T follicular helper cell (primary cell): ENCODE data around the gene MYO10.
"Not testable (repeated sequence)": the region's sequence is repeated elsewhere in the genome, so short reads cannot be mapped to it uniquely, and the experiment has no call there.

Experiments
- DNase-seq: peaks from one replicate; pipeline ENCODE4 v3.0.0-alpha.2; 2020; ENCODE audit warnings: low read depth

The MYO10 gene

GRCh38 chr5:16862777-16863176, 73.3 kb downstream of the MYO10 start:
- no peak for DNase-seq

GRCh38 chr5:16859346-16859745, 76.7 kb downstream of the MYO10 start:
- DNase-seq: no peak

- no peak for DNase-seq
Measured at GRCh38 chr5:16858151-16858550, 77.9 kb downstream of the MYO10 start.

- no peak for DNase-seq
Measured at GRCh38 chr5:16857635-16858034, 78.5 kb downstream of the MYO10 start.

- DNase-seq: no peak
Measured at GRCh38 chr5:16856531-16856930, 79.6 kb downstream of the MYO10 start.

GRCh38 chr5:16855898-16856297, 80.2 kb downstream of the MYO10 start:
- DNase-seq: no peak

GRCh38 chr5:16855485-16855884, 80.6 kb downstream of the MYO10 start:
- DNase-seq: no peak

- no peak for DNase-seq
Measured at GRCh38 chr5:16854351-16854750, 81.7 kb downstream of the MYO10 start.

GRCh38 chr5:16853518-16853917, 82.6 kb downstream of the MYO10 start:
- DNase-seq: no peak

- no peak for DNase-seq
Measured at GRCh38 chr5:16852251-16853005, 83.7 kb downstream of the MYO10 start.

- no peak for DNase-seq
Measured at GRCh38 chr5:16849775-16850174, 86.3 kb downstream of the MYO10 start.

- DNase-seq: no peak
Measured at GRCh38 chr5:16849181-16849580, 86.9 kb downstream of the MYO10 start.

GRCh38 chr5:16844952-16845351, 91.1 kb downstream of the MYO10 start:
- DNase-seq: no peak

GRCh38 chr5:16842896-16843295, 93.2 kb downstream of the MYO10 start:
- no peak for DNase-seq

GRCh38 chr5:16841416-16841815, 94.7 kb downstream of the MYO10 start:
- DNase-seq: no peak

GRCh38 chr5:16837305-16837704, 98.8 kb downstream of the MYO10 start:
- DNase-seq: no peak

GRCh38 chr5:16834029-16834428, 102.1 kb downstream of the MYO10 start:
- DNase-seq: no peak

GRCh38 chr5:16831326-16831725, 104.8 kb downstream of the MYO10 start:
- DNase-seq: not testable (repeated sequence)

- DNase-seq: no peak
Measured at GRCh38 chr5:16827755-16828154, 108.3 kb downstream of the MYO10 start.

- no peak for DNase-seq
Measured at GRCh38 chr5:16826379-16827125, 109.5 kb downstream of the MYO10 start.

GRCh38 chr5:16819522-16820167, 116.4 kb downstream of the MYO10 start:
- no peak for DNase-seq

- DNase-seq: no peak
Measured at GRCh38 chr5:16815432-16815831, 120.7 kb downstream of the MYO10 start.

- no peak for DNase-seq
Measured at GRCh38 chr5:16812911-16813310, 123.2 kb downstream of the MYO10 start.
